IPS-15b (cell line): ENCODE measurements around the gene EFCAB13.
"Not testable (repeated sequence)": the region's sequence is repeated elsewhere in the genome, so short reads cannot be mapped to it uniquely, and the experiment has no call there.

Experiments
- H3K27me3 ChIP-seq: one replicate; pipeline ENCODE4 v1.6.1; 2013; ENCODE audit warnings: low read length; ENCODE audit not compliant: control insufficient read depth, insufficient read depth
- H3K36me3 ChIP-seq: one replicate; pipeline ENCODE4 v1.6.1; 2013; ENCODE audit warnings: low read length; ENCODE audit not compliant: control insufficient read depth, insufficient read depth
- H3K4me1 ChIP-seq: one replicate; pipeline ENCODE4 v1.6.1; 2013; ENCODE audit warnings: mild to moderate bottlenecking, low read length; ENCODE audit not compliant: control insufficient read depth, insufficient read depth
- H3K4me3 ChIP-seq: one replicate; pipeline ENCODE4 v1.5.1; 2013; ENCODE audit warnings: low read depth, low read length
- H3K9ac ChIP-seq: one replicate; pipeline ENCODE4 v1.6.1; 2013; ENCODE audit warnings: low read depth, mild to moderate bottlenecking, low read length
- H3K9me3 ChIP-seq: one replicate; pipeline ENCODE4 v1.6.1; 2013; ENCODE audit warnings: mild to moderate bottlenecking, low read length; ENCODE audit not compliant: control insufficient read depth, insufficient read depth

The EFCAB13 gene

DNA sequence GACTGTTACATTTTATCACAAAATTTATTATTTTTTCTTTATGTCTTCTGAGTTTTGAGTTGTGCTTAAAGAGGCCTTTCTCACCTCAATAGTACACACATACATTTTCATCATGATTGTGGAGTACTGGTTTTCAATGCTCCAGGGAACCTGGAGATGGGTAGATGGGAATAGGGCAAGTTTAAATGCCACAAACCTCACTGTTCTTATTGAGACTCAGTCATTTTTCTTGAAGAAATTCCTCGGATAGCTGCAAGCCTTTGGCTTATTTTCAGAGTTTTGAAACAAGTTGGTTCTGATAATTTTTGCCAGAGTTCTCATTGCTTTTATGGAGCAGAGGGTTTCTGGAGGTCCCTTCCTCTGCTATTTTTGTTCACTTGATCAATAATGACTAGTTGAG, 34.9 kb downstream of the EFCAB13 start:
- no peaks in the 10 kb centered on the region for H3K27me3 ChIP-seq
- H3K4me1 ChIP-seq: no peaks in the 10 kb centered on the region
- H3K9ac ChIP-seq: no peak overlapping the region
- no peak overlapping the region for H3K4me3 ChIP-seq
- H3K9me3 ChIP-seq: no peaks in the 10 kb centered on the region
- no peaks in the 10 kb centered on the region for H3K36me3 ChIP-seq

- Histone ChIP-seq H3K9me3 (no peaks in the 10 kb centered on the region), H3K4me3 (no peak overlapping the region), H3K36me3 (no peaks in the 10 kb centered on the region), H3K9ac (no peak overlapping the region), H3K27me3 (no peaks in the 10 kb centered on the region), H3K4me1 (no peaks in the 10 kb centered on the region)
Measured at GRCh38 chr17:47363171-47363570, 39.4 kb downstream of the EFCAB13 start.

DNA sequence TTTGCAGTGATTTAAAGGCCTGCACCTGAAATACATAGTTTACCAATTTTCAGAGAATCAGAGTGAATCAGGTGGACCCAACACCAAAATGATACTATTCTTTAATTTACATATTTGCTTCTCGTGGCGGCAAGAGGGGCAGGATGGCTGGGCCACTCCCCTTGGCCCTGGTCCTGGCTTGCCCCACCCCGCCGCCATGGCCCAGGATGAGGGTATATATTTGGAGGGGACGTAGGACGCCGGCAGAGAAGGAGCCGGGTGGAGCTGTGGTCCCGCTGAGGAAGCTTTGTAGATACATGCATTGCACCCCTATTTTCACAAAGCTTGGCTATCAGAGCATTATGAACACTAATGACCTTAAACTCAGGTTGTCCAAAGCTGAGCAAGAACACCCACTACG, 43.5 kb downstream of the EFCAB13 start:
- Histone ChIP-seq H3K4me1 (no peaks in the 10 kb centered on the region), H3K9me3 (no peaks in the 10 kb centered on the region), H3K4me3 (no peak overlapping the region), H3K27me3 (no peaks in the 10 kb centered on the region), H3K9ac (no peak overlapping the region), H3K36me3 (no peaks in the 10 kb centered on the region)

DNA sequence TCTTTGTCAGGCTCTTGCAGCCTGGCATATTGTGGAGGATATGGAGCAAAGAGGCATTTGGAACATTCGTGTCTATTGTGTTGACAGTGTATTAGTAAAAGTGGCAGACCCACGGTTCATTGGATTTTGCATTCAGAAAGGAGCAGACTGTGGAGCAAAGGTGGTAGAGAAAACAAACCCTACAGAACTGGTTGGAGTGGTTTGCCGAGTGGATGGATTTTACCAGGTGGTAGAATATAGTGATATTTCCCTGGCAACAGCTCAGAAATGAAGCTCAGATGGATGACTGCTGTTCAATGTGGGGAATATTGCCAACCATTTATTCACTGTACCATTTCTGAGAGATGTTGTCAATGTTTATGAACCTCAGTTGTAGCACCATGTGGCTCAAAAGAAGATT, 44.5 kb downstream of the EFCAB13 start:
- Histone ChIP-seq H3K9me3 (no peaks in the 10 kb centered on the region), H3K4me3 (no peak overlapping the region), H3K36me3 (no peaks in the 10 kb centered on the region), H3K9ac (no peak overlapping the region), H3K27me3 (no peaks in the 10 kb centered on the region), H3K4me1 (no peaks in the 10 kb centered on the region)

DNA sequence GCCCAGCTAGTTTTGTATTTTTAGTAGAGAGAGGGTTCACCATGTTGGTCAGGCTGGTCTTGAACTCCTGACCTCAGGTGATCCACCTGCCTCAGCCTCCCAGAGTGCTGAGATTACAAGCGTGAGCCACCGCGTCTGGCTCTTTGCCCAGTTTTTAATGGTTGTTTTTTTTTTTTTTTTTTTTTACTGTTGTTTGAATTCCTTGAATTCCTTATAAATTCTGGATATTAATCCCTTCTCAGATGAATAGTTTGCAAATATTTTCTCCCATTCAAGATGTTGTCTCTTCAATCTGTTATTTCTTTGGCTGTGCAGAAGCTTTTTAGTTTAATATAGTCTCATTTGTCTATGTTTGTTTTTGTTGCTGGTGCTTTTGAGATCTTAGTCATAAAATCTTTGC, 47.1 kb downstream of the EFCAB13 start:
- H3K9ac ChIP-seq: not testable (repeated sequence)

DNA sequence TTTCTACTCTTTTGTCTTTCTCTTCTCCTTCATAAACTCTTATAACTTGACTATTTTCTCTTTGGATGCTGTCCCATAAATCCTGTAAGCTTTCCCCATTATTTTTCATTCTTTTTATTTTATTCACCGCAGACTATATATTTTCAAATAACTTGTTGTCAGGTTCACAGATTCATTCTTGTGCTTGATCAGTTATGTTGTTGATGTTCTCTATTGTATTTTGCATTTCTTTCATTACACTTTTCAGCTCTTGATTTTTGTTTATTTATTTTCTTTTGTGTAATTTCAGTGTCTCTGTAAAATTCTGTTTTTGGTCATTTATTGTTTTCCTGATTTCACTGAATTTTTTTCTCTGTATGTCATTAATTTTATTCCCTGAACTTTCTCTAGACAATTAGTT, 49.2 kb downstream of the EFCAB13 start:
- Histone ChIP-seq H3K4me1 (no peaks in the 10 kb centered on the region), H3K4me3 (no peak overlapping the region), H3K36me3 (no peaks in the 10 kb centered on the region), H3K9ac (no peak overlapping the region), H3K9me3 (no peaks in the 10 kb centered on the region), H3K27me3 (no peaks in the 10 kb centered on the region)

More for the DNA sequence above, 47.1 kb downstream of the EFCAB13 start:
- not testable (repeated sequence) for H3K36me3 ChIP-seq, H3K9me3 ChIP-seq, H3K4me1 ChIP-seq, H3K27me3 ChIP-seq, H3K4me3 ChIP-seq

DNA sequence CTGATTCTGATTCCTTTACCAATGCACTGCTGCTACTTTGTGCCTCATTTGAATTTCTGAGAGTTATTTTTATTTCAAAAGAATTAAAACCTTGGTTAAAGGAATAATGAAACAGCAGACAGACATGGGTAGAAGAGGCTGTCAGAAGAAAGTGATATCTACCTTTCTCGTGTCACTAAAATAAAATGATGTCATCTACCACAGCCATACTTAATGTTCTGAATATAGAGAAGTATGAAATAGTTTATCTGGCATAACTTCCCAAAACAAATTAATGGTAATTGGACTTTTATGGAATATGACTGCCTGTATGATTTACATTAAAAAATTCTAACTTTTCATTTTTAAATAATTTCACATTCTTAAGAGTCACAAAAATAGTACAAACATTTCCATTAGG, 52.5 kb downstream of the EFCAB13 start:
- Histone ChIP-seq H3K9me3 (no peaks in the 10 kb centered on the region), H3K27me3 (no peaks in the 10 kb centered on the region), H3K36me3 (no peaks in the 10 kb centered on the region), H3K4me3 (no peak overlapping the region), H3K4me1 (no peaks in the 10 kb centered on the region), H3K9ac (no peak overlapping the region)

GRCh38 chr17:47388825-47389224, 65.1 kb downstream of the EFCAB13 start:
- Histone ChIP-seq H3K9ac (no peak overlapping the region), H3K36me3 (no peaks in the 10 kb centered on the region), H3K27me3 (no peaks in the 10 kb centered on the region), H3K4me3 (no peak overlapping the region), H3K9me3 (no peaks in the 10 kb centered on the region), H3K4me1 (no peaks in the 10 kb centered on the region)

- not testable (repeated sequence) for H3K9ac ChIP-seq, H3K4me1 ChIP-seq, H3K36me3 ChIP-seq, H3K4me3 ChIP-seq, H3K27me3 ChIP-seq, H3K9me3 ChIP-seq
Measured at GRCh38 chr17:47397532-47398128, 73.9 kb downstream of the EFCAB13 start.

GRCh38 chr17:47400333-47400732, 76.6 kb downstream of the EFCAB13 start:
- Histone ChIP-seq H3K36me3 (no peaks in the 10 kb centered on the region), H3K27me3 (no peaks in the 10 kb centered on the region), H3K9ac (no peak overlapping the region), H3K9me3 (no peaks in the 10 kb centered on the region), H3K4me1 (no peaks in the 10 kb centered on the region), H3K4me3 (no peak overlapping the region)

- Histone ChIP-seq H3K9me3 (no peaks in the 10 kb centered on the region), H3K4me3 (no peak overlapping the region), H3K9ac (no peak overlapping the region), H3K27me3 (no peaks in the 10 kb centered on the region), H3K36me3 (no peaks in the 10 kb centered on the region), H3K4me1 (no peaks in the 10 kb centered on the region)
Measured at GRCh38 chr17:47401100-47401499, 77.3 kb downstream of the EFCAB13 start.

DNA sequence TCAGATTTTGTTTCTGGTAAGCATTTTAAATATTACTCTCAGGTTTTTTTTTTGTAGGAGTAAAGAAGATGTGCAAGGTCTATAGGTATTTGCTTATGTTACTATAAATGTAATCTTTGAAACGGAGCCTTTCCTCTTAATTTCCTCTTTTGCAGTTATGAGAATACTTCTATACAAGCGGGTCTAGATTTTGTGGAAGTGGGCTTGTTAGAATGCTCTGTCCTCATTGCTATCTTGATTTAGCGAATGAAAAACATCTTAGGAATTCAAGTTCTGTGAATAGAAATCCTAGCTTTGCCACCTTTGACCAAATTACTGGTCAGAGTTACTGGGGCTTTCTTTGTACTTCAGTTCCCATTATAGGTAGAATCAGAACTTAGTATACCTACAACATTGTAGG, 80.3 kb downstream of the EFCAB13 start:
- no peaks in the 10 kb centered on the region for H3K9me3 ChIP-seq
- H3K36me3 ChIP-seq: no peaks in the 10 kb centered on the region
- H3K4me1 ChIP-seq: no peaks in the 10 kb centered on the region
- H3K27me3 ChIP-seq: no peaks in the 10 kb centered on the region
- no peak overlapping the region for H3K4me3 ChIP-seq
- H3K9ac ChIP-seq: no peak overlapping the region
